K562 (cell line): ENCODE measurements around the gene KAZALD1. TPM values are rescaled to one million over a fixed set of nuclear protein-coding genes. Genes with fewer than 3 reads are reported as not detected.

Source experiments
- ATAC-seq: fragments of 200-7000 bp; cut with Tn5 transposase; 3 replicates; pipeline ENCODE4 v1.9.1; 2020; ENCODE audit warnings: moderate library complexity
- BruUV-seq: library from RNA; stranded (reverse); fragments of 400-500 nt; replicated peaks from 2 replicates; lab custom pipeline; 2021; lab: Mats Ljungman, UMichigan
- CTCF ChIA-PET: fragments of 300-600 bp; formaldehyde crosslinking; extraction: SDS; loops from one replicate; lab custom pipeline; 2021; ENCODE audit warnings: low intra/inter-chr PET ratio; lab: Yijun Ruan, JAX
- POLR2A ChIA-PET: fragments of 300-600, 350-650 bp; sonication (Branson Sonifier 250); formaldehyde crosslinking; extraction: SDS; loops from one replicate; lab custom pipeline; 2021; ENCODE audit warnings: antibody characterized with exemption, inconsistent platforms; lab: Yijun Ruan, JAX
- DNase-seq, 4 experiments: peaks; one replicate each; pipeline versions ENCODE4 v3.0.0 to v3.0.0-alpha.2; 2011 to 2018; ENCODE audit warnings: low spot score in 3 of 4, mixed read lengths in 3 of 4; ENCODE audit errors: extremely low read depth in 1 of 4
- FAIRE-seq: peaks from 2 replicates; lab custom pipeline; 2011; peaks lifted over from hg19 to GRCh38; lab: Jason Lieb, UNC
- H2AFZ ChIP-seq: 2 replicates; pipeline ENCODE4 v1.6.0; 2011; ENCODE audit warnings: low read depth, low read length, control low read depth, inconsistent platforms
- H3K27ac ChIP-seq: fragments of 200-600 bp; 3 replicates; pipeline ENCODE4 v1.8.0; 2011; ENCODE audit warnings: low read depth, mild to moderate bottlenecking, control low read depth, inconsistent platforms, low read length, moderate library complexity, mixed read lengths; ENCODE audit errors: extremely low read depth
- H3K27me3 ChIP-seq, 2 experiments: fragments of 300-600 bp in 1 of 2; 2 replicates in 1 of 2; 3 replicates in 1 of 2; pipeline versions ENCODE4 v1.6.0 to v1.8.0; 2011; ENCODE audit warnings: inconsistent platforms in 2 of 2, low read length in 2 of 2, mild to moderate bottlenecking in 1 of 2, mixed read lengths in 1 of 2, moderate library complexity in 1 of 2; ENCODE audit not compliant: control insufficient read depth in 2 of 2, insufficient read depth in 2 of 2
- H3K36me3 ChIP-seq: fragments of 300-600 bp; 3 replicates; pipeline ENCODE4 v1.8.0; 2011; ENCODE audit warnings: mild to moderate bottlenecking, low read length, inconsistent platforms; ENCODE audit not compliant: control insufficient read depth, insufficient read depth
- H3K4me1 ChIP-seq, 2 experiments: fragments of 200-600 bp in 1 of 2; replicated peaks in 1 of 2; 2 replicates in 1 of 2; 3 replicates in 1 of 2; pipeline versions ENCODE4 v1.5.1 to v1.8.0; 2011; ENCODE audit warnings: inconsistent platforms in 2 of 2, low read length in 2 of 2, mild to moderate bottlenecking in 1 of 2, mixed read lengths in 1 of 2, moderate library complexity in 1 of 2; ENCODE audit not compliant: control insufficient read depth in 2 of 2, insufficient read depth in 2 of 2
- H3K4me2 ChIP-seq: 2 replicates; pipeline ENCODE4 v1.6.1; 2011; ENCODE audit warnings: low read length, control low read depth, inconsistent platforms, mixed read lengths; ENCODE audit not compliant: insufficient read depth
- H3K4me3 ChIP-seq: fragments of 200-600 bp; sonication (generic), shearing (Covaris generic); 2 replicates; pipeline ENCODE4 v1.5.1; 2016; ENCODE audit warnings: control low read depth, inconsistent platforms
- H3K79me2 ChIP-seq: fragments of 200-600 bp; 3 replicates; pipeline ENCODE4 v1.8.0; 2011; ENCODE audit warnings: low read length, inconsistent platforms; ENCODE audit not compliant: control insufficient read depth, insufficient read depth
- H3K9ac ChIP-seq, 2 experiments: 2 replicates each; pipeline versions ENCODE4 v1.6.0 to v1.6.1; 2011; ENCODE audit warnings: low read depth in 2 of 2, low read length in 2 of 2, control low read depth in 1 of 2, inconsistent platforms in 1 of 2, mild to moderate bottlenecking in 1 of 2, mixed read lengths in 1 of 2; ENCODE audit not compliant: insufficient read depth in 1 of 2
- H3K9me1 ChIP-seq: one replicate; pipeline ENCODE4 v1.6.0; 2011; ENCODE audit warnings: inconsistent platforms, mild to moderate bottlenecking, low read length, moderate library complexity; ENCODE audit not compliant: control insufficient read depth, insufficient read depth
- H3K9me3 ChIP-seq: replicated peaks from 2 replicates; pipeline ENCODE4 v1.5.1; 2011; ENCODE audit warnings: low read depth, low read length, inconsistent platforms; ENCODE audit not compliant: control insufficient read depth, insufficient read depth
- H4K20me1 ChIP-seq: replicated peaks from 2 replicates; pipeline ENCODE4 v1.6.1; 2011; ENCODE audit warnings: low read length, inconsistent platforms, mixed read lengths; ENCODE audit not compliant: control insufficient read depth, insufficient read depth
- C11orf30 ChIP-seq: fragments of 450-650 bp; IDR thresholded peaks from 2 replicates; pipeline ENCODE4 v1.6.1; 2016; ENCODE audit warnings: low read depth, mild to moderate bottlenecking
- CHCHD3 ChIP-seq: fragments of 250-450 bp; sonication (Bioruptor Pico); IDR thresholded peaks from 2 replicates; pipeline ENCODE4 v2.1.2; 2022; ENCODE audit warnings: mild to moderate bottlenecking
- DPF2 ChIP-seq: fragments of 450-650 bp; IDR thresholded peaks from 2 replicates; pipeline ENCODE4 v1.6.1; 2016
- MAFF ChIP-seq: IDR thresholded peaks from 2 replicates; pipeline ENCODE4 v1.6.1; 2012; ENCODE audit warnings: low read length, improper control_type of control experiment
- MTA3 ChIP-seq: fragments of 450-650 bp; formaldehyde crosslinking; IDR thresholded peaks from 2 replicates; pipeline ENCODE4 v1.6.1; 2017; ENCODE audit warnings: mild to moderate bottlenecking, borderline replicate concordance
- NFRKB ChIP-seq: fragments of 450-650 bp; IDR thresholded peaks from 2 replicates; pipeline ENCODE4 v1.6.1; 2016; ENCODE audit warnings: low read depth
- POLR2A ChIP-seq: fragments of 450-650 bp; conservative IDR thresholded peaks from 2 replicates; pipeline ENCODE4 v1.6.1; 2016
- SAFB2 ChIP-seq: fragments of 200-400 bp; formaldehyde crosslinking; IDR thresholded peaks from 2 replicates; pipeline ENCODE4 v1.6.1; 2018; ENCODE audit warnings: borderline replicate concordance, low read length, low read depth, moderate library complexity; ENCODE audit not compliant: severe bottlenecking
- TAF9B ChIP-seq: fragments of 450-650 bp; IDR thresholded peaks from 2 replicates; pipeline ENCODE4 v1.6.1; 2018; ENCODE audit warnings: mild to moderate bottlenecking; ENCODE audit not compliant: partially characterized antibody
- XRCC3 ChIP-seq: fragments of 450-650 bp; IDR thresholded peaks from 2 replicates; pipeline ENCODE4 v1.6.1; 2017; ENCODE audit warnings: mild to moderate bottlenecking, moderate library complexity
- ZBTB1 ChIP-seq: sonication (generic); formaldehyde crosslinking; IDR thresholded peaks from 2 replicates; pipeline ENCODE4 v1.8.1; 2023; ENCODE audit warnings: missing genetic modification reagents, low read depth, mild to moderate bottlenecking, borderline replicate concordance
- ZNF316 ChIP-seq: fragments of 450-650 bp; IDR thresholded peaks from 2 replicates; pipeline ENCODE4 v1.6.1; 2016
- ZNF589 ChIP-seq: fragments of 200-800 bp; sonication (Bioruptor generic); IDR thresholded peaks from 2 replicates; pipeline ENCODE4 v1.6.1; 2016; ENCODE audit warnings: low read depth, missing genetic modification characterization, missing compliant biosample characterization
- WGBS: fragments of 100-300 bp; shearing (Covaris generic); methylation state at CpG from one replicate; pipeline ENCODE4 v1.1.6; 2016; ENCODE audit warnings: low coverage, mixed read lengths; ENCODE audit not compliant: insufficient coverage; ENCODE audit errors: missing lambda C conversion rate; 5-methylcytosine and 5-hydroxymethylcytosine counted together
- in situ Hi-C: fragments of 300-500 bp; cut with MboI; formaldehyde crosslinking; loops from 4 replicates; pipeline ENCODE4 v1.15.0; 2018; ENCODE audit warnings: inconsistent platforms, mixed read lengths
- intact Hi-C: fragments of 100-400 bp; cut with micrococcal nuclease; formaldehyde crosslinking; loops from 2 replicates; pipeline ENCODE4 v1.14.2; 2022
- polyA plus RNA-seq, 8 experiments: library from polyadenylated mRNA; depleted of rRNA in 4 of 8; stranded (reverse) in 5 of 8; unstranded in 3 of 8; fragments of >200 nt; fragmentation: Nextera tagmentation in 2 of 8; fragmentation: Illumina TruSeq in 1 of 8; extraction: Ambion mirVana in 2 of 8; extraction: Trizol in 1 of 8; gene quantifications; 2 replicates each; pipeline versions ENCODE4 v1.2.1 to v1.2.3, GENCODE V29; 2011 to 2014; ENCODE audit warnings: inconsistent platforms in 1 of 8, missing spikeins in 1 of 8
- total RNA-seq, 7 experiments: library from RNA; depleted of rRNA in 6 of 7; stranded (reverse); fragments of >200 nt in 6 of 7; fragmentation: Illumina TruSeq in 2 of 7; extraction: Trizol in 2 of 7; gene quantifications; 2 replicates each; pipeline versions ENCODE4 v1.2.1 to v1.2.3, GENCODE V29; 2011 to 2021; ENCODE audit warnings: low replicate concordance in 1 of 7
- TF ChIP-seq, protein P1 (sequence below), 2 experiments: fragments of 450-650 bp in 1 of 2; sonication (generic) in 1 of 2; formaldehyde crosslinking in 1 of 2; IDR thresholded peaks in 1 of 2; conservative IDR thresholded peaks in 1 of 2; 2 replicates each; pipeline versions ENCODE4 v1.6.1 to v1.8.1; 2016 to 2023; ENCODE audit warnings: mild to moderate bottlenecking in 2 of 2, moderate library complexity in 2 of 2, inconsistent platforms in 1 of 2, missing genetic modification reagents in 1 of 2

Gene KAZALD1
- total and polyA plus RNA-seq, 9 of the 15 experiments (the other 6 are each of a cell fraction or from before 2014, with no cell fraction given), result 0.15 to 10.0 (median 4.9) TPM

DNA sequence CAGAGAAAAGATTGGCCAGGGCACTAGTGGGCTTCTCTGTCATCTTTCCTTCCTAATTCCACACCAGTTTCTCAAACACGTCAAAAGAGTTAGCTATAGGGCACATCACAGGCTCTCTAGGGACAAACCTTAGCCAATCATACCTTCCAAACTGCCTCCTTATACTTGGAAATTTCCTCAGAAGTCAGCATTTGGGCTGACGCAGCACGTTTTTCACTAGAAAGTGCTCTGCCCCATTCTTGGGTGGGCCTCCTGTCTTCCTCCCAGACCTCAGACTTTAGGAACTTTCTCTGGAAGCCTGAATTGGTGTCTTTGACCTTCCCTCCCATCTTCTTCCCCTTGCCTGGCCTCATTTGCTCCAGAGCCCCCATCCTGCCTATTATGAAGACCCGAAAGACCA is 19.7 kb upstream of the KAZALD1 start:
- no TSS peak for BruUV-seq
- no peak overlapping the region for H3K4me3 ChIP-seq
- no peak for DNase-seq

DNA sequence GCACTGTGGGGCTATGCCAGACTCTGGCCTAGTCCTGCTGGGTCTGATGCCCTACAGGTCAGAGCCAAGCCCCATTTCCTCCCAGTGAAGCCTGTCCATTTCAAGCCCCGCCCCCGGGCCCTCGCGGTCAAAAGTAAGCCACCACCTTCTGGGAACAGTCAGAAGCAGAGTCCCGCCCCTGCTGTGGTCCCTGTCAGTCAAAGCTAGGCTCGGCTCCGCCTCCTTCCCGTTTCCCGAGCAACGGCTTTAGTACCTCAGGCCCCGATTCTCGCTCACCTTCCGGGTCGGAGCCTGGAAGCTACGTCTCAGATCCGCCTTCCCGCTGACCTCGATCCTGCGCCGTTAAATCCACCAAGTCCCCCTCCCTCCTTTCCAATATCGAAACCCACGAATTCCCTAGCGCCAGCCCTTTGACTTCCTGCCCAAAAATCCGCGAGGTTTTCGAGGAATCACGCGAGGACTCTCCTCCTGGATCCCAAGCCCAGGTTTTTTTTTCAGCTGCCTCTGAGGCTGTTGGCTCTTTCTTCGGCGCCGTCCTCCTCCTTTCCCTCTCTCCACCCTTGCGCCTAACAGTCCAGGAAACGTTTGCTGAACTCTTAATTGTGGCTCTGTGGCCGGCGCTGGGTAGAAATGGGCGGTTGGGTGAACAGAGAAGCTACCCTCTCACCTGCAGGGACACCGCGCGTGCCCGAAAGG is 19.0 kb upstream of the KAZALD1 start:
- Histone ChIP-seq H3K79me2 (no peaks in the 10 kb centered on the region), H3K4me1 (peaks cover 13 to 21% of the 10 kb centered on the region in 2 experiments), H3K9me3 (no peaks in the 10 kb centered on the region), H3K27me3 (no peaks in the 10 kb centered on the region), H3K36me3 (no peaks in the 10 kb centered on the region), H3K9ac (peak overlapping the region; percentile 78 to 95), H3K27ac (peak overlapping the region; percentile 80), H3K4me3 (peak overlapping the region; percentile 44), H2AFZ (peak overlapping the region; percentile 94), H3K4me2 (peak overlapping the region; percentile 87), H4K20me1 (no peaks in the 10 kb centered on the region), H3K9me1 (no peaks in the 10 kb centered on the region)
- FAIRE-seq, result peak; percentile 97
- peak; percentile 98 for ATAC-seq
- 7% methylated on average over 37 of the region's 40 CpGs for WGBS
- intact Hi-C loops (loop anchor here (2.0 to 5.0 kb wide), 2 partner anchors 24 to 99 kb away; no protein-coding TSS in a partner anchor), in situ Hi-C loops (no loop called here)
- CTCF ChIA-PET, result interaction anchor here (0.9 to 3.7 kb wide), 3 partner anchors 17 to 100 kb away, joined by 3 to 37 read pairs (median 12); no protein-coding TSS in a partner anchor
- POLR2A ChIA-PET, result interaction anchor here (0.6 to 1.8 kb wide), 11 partner anchors 10 to 1308 kb away, joined by 3 to 13 read pairs (median 4); partner anchors contain the start of gene KAZALD1
- TSS peak; percentile 98 for BruUV-seq
- peak; percentile 89 to 96 (median 92) for DNase-seq
- TF ChIP-seq MTA3 (0 out of 2 replicates have a peak, but pooled peaks have one; percentile 28), POLR2A (peak; percentile 82), TAF9B (no peak), CHCHD3 (CRISPR knock-in tag) (no peak), SAFB2 (no peak), DPF2 (0 out of 2 replicates have a peak, but pooled peaks have one; percentile 9), NFRKB (no peak), ZNF589 (CRISPR knock-in tag) (no peak)
- TF ChIP-seq, protein P1, sequence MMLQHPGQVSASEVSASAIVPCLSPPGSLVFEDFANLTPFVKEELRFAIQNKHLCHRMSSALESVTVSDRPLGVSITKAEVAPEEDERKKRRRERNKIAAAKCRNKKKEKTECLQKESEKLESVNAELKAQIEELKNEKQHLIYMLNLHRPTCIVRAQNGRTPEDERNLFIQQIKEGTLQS (IDR thresholded peaks at IDR 0.05), result no peak
- TF ChIP-seq, protein P1 (CRISPR knock-in tag; conservative IDR thresholded peaks at IDR 0.05), result no peak

More for the DNA sequence above, 19.7 kb upstream of the KAZALD1 start:
- 31% methylated on average over 4 of the region's 4 CpGs for WGBS
- in situ Hi-C loops, result no loop called here
- Histone ChIP-seq H3K27me3 (no peaks in the 10 kb centered on the region), H3K4me2 (peak overlapping the region; percentile 87), H3K79me2 (no peaks in the 10 kb centered on the region), H4K20me1 (no peaks in the 10 kb centered on the region), H3K4me1 (peaks cover 13 to 17% of the 10 kb centered on the region in 2 experiments), H3K9me1 (no peaks in the 10 kb centered on the region), H2AFZ (peak overlapping the region; percentile 86), H3K9ac (peak overlapping the region; percentile 78 to 95; a peak in 2 of 4 replicates), H3K27ac (peak overlapping the region; percentile 80), H3K9me3 (no peaks in the 10 kb centered on the region), H3K36me3 (no peaks in the 10 kb centered on the region)
- ATAC-seq (no peak), FAIRE-seq (no peak)
- ChIA-PET CTCF (interaction anchor here (0.9 to 3.7 kb wide), 4 partner anchors 18 to 101 kb away, joined by 3 to 37 read pairs (median 10); no protein-coding TSS in a partner anchor), POLR2A (interaction anchor here (1.0 to 1.6 kb wide), 3 partner anchors 10 to 19 kb away, joined by 4 to 13 read pairs (median 5); partner anchors contain the start of genes KAZALD1, PDZD7 and SFXN3)
- TF ChIP-seq XRCC3 (no peak), MAFF (0 out of 2 replicates have a peak, but pooled peaks have one; percentile 8), C11orf30 (peak; percentile 50; the same call in 1 of the 2 replicates), ZBTB1 (no peak), ZNF316 (peak; percentile 58; the same call in 1 of the 2 replicates)
- intact Hi-C loops, result loop anchor here (2.0 to 5.0 kb wide), 2 partner anchors 25 to 100 kb away; no protein-coding TSS in a partner anchor
